SHP77 (cell line): ENCODE results near the gene HSPA8.
"Not testable (repeated sequence)": the region's sequence is repeated elsewhere in the genome, so short reads cannot be mapped to it uniquely, and the experiment has no call there.

Source experiments
- DNase-seq, 2 experiments: peaks; one replicate each; lab custom pipeline; 2025; lab: John Stamatoyannopoulos, UW

HSPA8 gene

DNA sequence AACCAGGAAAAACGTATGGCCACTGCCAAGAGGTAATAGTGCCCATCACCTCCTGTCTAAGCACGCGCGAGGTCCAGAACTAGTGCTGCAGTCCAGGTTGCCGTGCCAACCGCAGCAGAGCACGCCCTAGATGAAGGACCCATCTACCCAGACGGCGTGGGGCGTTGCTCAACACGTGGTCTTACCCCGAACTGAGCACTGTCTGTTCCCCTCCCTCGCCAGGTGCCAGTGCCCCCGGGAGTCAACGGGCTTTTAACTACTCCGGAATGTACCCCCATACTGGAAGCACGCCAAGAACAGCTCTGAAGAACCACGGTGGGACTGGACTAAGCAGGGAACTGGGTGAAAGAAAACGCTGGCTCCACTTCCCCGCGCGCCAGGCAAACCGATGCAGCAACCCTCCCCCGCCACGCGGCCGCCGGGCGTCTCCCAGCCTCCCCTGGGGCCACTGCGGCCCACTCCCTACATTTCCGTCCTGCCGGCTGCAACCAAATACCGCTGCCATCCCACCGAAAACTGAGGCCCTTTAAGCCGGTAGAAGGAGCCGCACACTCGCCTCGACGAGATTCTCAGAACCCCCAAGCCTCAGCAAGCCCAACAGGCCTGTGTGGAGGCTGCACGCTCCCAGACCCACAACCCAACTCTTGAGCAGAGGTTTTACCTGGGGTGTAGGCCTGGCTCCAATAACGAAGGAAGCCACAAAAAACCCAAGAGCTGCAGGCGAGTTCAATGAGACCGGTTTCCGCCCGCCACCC is at the start of gene HSPA8:
HSPA8 (minus strand) TSS at position 734 of the 755 bp plus-strand sequence. CDS start 812 bp downstream, outside the sequence.
- DNase-seq, result peak; percentile 8 to 37

DNA sequence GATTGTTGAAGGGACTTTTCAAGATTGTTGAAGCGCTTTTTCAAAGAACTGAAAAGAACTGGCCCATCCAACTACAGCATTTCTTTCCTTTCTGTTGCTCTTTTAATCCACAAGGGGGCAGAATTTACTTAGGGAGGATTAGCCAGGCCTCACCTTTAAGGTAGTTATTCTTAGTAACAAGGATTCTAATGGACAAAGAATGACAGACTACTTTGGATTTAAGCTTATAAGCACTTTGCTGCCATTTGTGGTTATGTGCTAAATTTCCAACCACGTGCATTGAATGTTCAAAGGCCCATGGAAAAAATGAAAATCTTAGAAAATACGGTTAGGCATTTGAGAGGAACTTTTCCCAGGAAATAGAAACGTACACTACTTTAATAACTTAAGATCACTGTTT is 49.5 kb upstream of the HSPA8 start:
- peak; percentile 21 to 29 for DNase-seq

DNA sequence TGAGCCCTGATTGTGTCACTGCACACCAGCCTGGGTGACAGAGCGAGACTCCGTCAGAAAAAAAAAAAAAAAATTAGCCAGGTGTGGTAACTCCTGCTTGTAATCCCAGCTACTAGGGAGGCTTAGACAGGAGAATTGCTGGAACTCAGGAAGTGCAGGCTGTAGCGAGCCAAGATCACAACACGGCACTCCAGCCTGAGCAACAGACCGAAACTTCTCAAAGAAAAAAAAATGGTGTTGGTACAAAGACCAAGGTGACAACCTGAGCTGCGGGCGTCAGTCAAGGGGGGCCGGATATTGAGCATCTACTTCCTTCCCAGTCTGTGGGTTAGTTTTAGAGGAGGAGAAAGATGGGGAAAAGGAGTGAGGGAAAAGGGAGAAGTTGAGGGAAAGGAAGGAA is 48.5 kb upstream of the HSPA8 start:
- no peak for DNase-seq

GRCh38 chr11:123107945-123108495 is 46.1 kb upstream of the HSPA8 start:
- DNase-seq, result no peak

DNA sequence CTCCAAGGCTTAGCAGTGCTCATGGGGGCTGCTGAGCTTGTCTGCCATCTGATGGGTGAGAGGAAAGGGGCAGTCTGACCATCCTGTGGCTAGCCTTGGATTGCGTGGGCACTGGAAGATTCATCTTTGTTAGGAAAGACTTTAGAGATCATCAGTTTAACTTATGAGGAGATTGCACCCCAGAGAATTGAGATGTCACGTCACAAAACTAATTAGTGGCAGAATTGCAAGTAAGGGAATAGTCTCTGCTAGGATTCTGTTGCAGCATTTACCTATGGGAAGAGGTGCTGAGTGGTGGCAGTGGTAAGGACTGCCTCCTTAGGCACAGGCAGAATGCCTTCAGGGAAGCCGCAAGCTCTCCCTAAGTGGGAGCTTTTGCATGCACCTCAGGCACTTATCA is 42.8 kb upstream of the HSPA8 start:
- DNase-seq, result no peak

GRCh38 chr11:123103326-123103980 is 41.5 kb upstream of the HSPA8 start:
- DNase-seq, result peak; percentile 36

DNA sequence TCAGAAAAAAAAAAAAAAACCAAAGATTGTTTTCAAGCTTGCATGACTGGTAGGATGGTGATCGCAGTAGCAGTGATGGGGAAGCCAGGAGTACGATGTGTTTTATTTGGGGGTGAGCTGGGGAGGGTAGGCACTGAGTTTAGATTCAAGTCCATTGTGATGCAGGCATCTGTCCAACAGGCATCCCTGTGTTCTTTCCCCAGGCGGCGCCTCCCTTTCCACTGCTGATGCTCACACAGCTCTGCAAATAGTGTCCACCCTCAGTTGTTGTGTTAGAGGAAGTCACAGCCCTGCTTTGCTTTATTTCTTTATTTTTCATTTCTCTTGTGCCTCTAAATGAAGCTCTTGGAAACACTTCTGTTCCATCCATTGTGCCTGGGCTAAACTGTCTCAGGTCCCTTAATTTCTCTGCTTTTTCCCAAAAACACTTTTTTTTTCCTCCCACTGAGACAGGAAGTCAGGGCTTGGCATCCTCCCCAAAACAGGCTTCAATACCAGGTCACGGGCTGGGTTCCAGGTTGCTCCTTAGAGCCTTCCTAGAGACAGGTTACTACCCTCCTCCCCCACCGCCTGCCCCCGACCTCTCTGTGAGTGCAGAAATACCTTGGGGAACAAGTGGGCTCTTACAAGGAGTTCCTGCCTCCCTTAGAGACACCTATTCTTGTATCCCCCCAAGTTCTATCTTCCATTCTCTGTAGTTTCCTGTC is 38.6 kb upstream of the HSPA8 start:
- no peak for DNase-seq

DNA sequence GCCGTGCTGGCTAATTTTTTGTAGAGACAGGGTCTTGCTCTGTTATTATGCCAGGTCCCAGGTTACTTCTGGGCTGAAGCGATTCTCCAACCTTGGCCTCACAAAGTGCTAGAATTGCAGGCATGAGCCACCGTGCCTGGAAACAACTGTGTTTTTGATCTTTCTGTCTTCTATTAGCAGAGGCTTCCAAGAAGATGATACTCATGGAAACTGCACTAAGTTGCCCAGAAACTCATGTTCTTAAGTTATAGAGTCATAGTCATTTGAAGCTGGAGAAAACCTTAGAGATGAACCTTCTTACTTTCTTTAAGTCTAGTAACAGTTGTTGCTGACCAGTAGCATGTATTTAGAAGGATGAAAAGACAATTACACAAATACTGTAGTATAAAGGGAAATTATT is 37.1 kb upstream of the HSPA8 start:
- DNase-seq, result no peak

DNA sequence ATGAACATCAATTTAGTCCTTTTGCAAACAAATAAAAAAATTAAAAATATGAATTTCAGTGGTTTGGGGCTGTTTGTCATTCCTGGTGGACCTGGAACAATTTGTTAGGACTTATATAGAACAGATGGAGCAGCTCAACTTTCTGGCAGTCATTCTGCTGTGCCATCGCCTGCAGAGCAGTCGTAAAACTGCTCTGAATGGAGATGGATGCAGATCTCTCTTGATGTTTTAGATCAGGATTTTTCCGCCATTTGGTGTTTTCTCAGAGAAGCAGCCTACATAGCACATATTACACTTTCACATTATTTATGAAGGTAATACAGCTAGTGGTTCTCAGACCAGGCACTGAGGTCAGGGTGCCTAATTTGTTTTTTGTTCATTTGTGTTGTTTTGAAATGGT is 31.8 kb upstream of the HSPA8 start:
- DNase-seq, result no peak

DNA sequence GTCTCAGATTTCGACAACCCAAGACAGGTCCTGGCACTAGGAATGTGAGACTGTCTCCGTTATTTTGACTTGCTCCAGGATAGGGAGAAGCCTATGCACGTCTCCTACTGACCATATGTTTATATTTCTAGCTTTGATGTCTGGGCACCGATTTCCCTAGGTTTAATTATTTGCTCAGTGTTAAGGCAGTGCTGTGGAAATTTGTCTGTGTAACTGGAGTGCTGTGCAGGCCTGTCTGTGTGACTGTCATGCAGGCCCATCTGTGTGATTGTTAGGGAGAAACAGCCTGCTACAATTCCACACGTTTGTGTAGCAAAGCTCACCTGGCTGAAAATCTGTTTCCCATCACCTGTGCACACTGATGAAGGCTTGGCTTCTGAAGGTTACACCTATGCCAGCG is 29.6 kb upstream of the HSPA8 start:
- no peak for DNase-seq

DNA sequence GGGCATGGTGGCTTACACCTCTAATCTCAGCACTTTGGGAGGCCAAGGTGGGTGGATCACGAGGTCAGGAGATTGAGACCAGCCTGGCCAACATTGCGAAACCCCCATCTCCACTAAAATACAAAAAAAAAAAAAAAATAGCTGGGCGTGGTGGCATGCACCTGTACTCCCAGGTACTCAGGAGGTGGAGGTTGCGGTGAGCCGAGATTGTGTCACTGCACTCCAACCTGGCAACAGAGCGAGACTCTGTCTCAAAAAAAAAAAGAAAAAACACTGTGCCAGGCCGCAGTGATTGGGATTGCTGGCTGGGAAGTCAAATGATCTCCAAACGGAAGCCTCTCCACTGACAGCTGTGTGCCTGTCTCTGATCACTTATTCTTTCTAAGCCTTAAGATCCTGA is 28.2 kb upstream of the HSPA8 start:
- not testable (repeated sequence) for DNase-seq

DNA sequence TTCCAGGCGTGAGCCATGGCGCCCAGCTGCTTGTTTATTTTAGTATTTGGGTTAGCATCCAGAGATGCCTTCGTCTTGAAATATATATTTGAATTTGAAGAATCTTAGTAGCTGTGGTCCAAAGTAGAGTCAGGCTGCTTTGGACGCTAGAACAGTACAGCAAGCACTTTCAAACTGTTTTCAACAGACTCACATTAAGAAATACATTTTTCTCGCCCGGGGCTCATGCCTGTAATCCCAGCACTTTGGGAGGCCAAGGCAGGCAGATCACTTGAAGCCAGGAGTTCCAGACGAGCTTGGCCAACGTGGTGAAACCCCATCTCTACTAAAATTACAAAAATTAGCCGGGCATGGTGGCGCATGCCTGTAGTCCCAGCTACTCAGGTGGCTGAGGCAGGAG is 27.0 kb upstream of the HSPA8 start:
- not testable (repeated sequence) for DNase-seq

GRCh38 chr11:123087657-123088056 is 25.7 kb upstream of the HSPA8 start:
- not testable (repeated sequence) for DNase-seq

DNA sequence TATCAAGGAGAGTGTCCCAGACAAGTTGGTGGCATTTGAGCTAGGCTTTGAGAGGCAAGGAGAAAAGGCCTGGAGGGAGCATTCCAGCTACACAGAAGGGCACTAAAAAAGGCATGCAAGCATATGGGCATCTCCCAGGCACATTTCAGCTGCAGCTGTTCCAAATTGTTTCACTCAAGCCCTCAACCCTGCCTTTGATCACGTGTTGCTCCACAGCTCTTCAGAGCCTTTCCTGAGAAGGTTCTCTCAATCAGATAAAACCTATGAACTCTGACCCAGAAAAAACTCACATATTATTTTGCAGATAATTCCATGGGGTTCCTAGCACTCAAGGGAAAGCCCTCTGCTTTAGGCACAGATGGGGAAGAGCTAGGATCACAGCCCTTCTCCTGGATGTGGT is 24.4 kb upstream of the HSPA8 start:
- no peak for DNase-seq

- DNase-seq, result no peak
Measured at GRCh38 chr11:123085497-123085896, 23.6 kb upstream of the HSPA8 start.

DNA sequence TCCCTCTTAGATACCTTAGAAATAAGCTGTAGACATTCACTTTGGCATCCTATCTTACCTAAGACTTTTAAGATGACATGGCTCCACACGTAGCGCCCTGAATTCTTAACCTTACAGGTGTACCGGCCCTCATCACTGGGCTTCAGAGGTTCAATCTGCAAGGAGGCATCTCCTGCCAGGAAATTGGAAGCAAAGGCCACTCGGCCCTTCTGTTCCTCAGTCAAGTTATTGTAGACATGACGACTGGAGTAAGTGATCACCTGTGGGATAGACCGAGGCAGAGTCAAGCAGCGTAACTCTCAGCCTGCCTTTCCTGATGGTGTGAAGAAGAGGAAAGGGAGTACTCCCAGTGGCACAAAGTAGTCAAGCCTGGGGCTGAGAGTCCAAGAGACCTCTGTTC is 22.5 kb upstream of the HSPA8 start:
- no peak for DNase-seq

DNA sequence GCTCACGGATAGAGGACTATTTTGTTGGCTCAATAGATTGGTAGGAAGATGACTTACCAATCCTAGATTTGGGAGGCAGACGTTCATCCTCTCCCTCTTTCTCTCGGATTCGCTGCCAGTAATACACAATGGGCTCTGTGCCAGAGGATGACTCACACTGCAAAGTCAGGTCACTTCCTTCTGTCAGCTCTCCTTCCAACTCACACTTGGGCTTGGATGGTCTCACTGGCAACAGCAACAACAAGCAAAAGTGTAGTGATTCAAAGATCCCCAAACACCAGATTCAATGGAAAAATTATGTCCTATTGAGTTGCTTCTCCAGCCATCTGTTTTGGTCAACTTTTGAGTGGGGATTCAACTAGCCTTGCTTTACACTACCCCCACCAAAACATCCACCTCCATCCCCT is 21.7 kb upstream of the HSPA8 start:
- DNase-seq, result peak; percentile 66 to 76

DNA sequence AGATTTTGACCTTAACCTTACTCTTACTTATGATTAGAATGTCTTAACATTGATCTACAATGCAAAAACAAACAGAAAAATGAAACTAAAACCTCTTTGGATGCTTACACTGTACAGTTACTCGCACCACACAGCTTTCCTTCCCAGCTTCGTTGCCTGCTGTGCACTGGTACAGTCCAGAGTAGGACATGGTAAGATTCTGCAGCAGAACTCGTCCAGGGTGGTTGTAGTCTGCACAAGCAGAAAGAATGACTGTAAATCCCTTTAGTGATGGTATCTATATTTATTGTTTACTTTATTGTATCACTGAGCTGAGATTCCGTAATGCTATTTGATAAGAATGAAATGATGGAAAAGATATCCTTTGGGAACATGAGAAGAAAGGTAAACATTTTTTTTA is 21.0 kb upstream of the HSPA8 start:
- no peak for DNase-seq

DNA sequence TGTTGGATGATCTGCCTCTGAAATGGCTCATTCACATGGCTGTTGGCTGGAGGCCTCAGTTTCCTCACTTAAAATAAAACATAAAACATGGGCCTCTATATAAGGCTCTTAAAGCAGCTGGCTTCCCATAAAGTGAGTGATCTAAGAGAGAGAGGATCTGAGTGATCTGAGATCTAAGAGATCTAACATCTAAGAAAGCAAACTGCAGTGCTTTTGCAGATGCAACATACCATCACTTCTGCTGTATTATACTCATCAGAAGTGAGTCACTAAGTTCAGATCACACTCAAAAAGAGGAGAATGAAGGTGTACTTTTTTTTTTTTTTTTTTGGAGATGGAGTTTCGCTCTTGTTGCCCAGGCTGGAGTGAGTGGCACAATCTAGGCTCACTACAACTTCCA is 18.1 kb upstream of the HSPA8 start:
- no peak for DNase-seq

DNA sequence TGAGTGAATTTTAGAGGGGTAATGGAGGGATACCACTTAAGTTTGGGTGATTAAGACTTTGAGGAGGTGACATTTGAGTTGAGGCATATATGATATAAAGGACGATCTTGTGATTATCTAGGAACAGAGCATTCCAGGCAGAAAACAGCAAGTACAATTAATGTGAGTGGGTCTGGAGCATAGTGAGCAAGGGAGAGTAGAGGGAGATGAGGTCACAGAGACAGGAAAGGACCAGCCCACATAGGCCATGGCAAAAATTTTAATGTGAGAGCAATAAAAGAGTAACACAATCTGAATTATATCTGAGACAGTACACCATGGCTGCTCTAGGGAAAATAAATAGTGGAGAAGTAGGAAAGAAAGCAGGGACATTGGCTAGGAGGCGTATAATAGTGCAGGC is 14.5 kb upstream of the HSPA8 start:
- DNase-seq, result no peak

GRCh38 chr11:123073343-123074057 is 11.6 kb upstream of the HSPA8 start:
- DNase-seq, result no peak

DNA sequence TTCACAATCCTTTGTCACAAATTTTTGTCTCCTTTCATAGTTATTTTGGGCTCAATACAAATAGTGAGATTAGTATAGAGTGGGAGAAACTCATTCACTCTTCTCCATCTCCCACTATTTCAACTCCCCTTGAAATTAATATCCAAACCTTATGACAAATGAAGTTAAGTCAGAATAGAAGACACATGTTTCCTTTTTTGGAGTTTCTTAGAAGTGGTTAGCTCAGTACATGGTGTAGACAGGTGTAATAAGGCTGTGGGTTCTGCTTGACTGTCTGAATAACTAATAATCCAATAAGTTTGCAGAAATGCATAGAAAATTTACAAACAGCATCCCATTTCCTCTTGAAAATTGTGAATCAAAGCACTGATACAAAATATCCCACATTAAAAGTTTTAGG is 10.8 kb upstream of the HSPA8 start:
- no peak for DNase-seq
